Smooth muscle cell of the pulmonary artery (primary cell): ENCODE data around the gene NXN. TPM values are rescaled to one million over a fixed set of nuclear protein-coding genes. Genes with fewer than 3 reads are reported as not detected.

ENCODE experiments used
- total RNA-seq: library from RNA; depleted of rRNA; stranded (reverse); fragments of >200 nt; gene quantifications from 2 replicates; pipeline ENCODE4 v1.2.3, GENCODE V29; 2014

Gene NXN
- 8.0 and 27.1 TPM in 2 replicates for total RNA-seq

DNA sequence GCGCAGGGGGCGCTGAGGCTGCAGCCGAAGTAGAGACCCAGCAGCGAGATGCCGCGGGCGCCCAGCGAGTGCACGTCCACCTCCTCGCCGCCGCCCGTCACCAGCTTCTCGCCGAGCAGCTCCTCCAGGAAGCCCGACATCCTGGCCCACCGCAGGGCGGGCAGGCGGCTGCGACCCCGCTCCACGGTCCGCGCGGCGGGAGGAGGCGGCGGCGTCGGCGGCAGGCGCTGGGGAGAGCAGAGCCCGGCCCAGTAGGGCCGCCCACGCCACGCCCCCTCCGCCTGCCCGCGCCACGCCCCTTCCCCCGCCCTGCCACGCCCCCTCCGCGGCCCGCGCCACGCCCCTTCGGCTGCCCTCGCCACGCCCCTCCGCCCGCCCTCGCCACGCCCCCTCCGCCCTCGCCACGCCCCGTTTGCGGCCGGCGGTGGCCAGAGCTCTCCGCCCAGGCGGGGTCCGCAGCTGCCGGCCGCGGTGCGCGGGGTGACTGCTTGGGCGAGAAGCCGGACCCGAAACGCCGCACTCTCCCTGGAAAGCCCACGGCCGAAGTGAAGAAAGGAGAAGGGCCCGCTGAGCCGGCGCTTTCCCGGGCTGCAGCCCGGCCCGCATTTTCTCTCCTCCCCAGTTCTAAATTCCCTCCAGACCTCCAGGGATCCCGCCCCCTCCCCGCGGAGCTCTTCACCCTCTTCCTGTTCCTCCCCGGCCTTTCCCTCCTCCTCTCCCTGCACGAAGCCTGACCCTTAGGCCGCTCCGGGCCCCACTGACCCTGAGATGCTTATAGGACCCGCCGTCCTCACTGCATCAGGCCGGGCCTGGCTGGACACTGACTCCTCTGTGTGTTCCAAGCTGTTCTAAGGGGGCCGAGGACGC lies at the start of gene NXN:
Gene NXN (minus strand): TSS at position 238 of the 867 bp plus-strand sequence.

GRCh38 chr17:996554-997344 lies 17.2 kb upstream of the NXN start, which contains the start of gene TIMM22:
TSS of gene TIMM22 (plus strand) at chr17:997129. CDS start at chr17:997143, 14 bp downstream.

GRCh38 chr17:781805-782731 lies 197.5 kb downstream of the NXN start, which contains the start of the genes GLOD4 and MRM3:
TSS of gene GLOD4 (minus strand) at chr17:782280. CDS start at chr17:782255, 25 bp downstream.
TSS of gene MRM3 (plus strand) at chr17:782353. CDS start at chr17:782379, 26 bp downstream.

DNA sequence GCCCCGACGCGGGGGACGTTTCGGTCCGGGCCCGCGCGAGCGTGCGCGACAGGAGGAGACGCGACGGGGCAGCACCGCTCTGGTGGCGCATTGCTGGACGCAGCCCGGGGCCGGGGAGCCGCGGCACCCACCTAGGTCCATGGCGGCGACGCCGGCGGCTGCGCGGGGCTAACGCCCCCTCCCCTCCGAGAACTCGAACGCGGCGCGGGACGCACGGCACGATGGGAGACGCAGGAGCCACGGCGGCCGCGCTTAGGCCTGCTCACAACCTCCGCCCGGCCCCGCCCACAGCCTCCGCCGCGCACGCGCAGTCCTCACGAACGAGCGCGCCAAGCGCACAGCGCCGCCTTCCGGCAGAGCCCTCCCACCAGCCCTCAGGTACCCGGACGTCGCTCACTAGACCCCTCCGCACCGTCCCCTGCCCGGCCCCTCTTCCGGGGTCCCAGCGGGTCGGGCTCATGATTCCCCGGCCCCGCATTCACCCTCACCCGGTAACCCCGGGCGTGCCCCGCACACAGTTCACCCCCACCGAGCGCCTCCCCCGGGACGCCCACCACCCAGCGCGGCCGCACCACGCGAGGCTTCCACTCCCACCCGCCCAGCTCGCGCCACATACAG lies 227.5 kb downstream of the NXN start, which contains the start of gene GEMIN4:
Gene GEMIN4 (minus strand): TSS at position 263 of the 618 bp plus-strand sequence. CDS start 122 bp downstream, at position 141.

Other genes starting within 250 kb of the NXN start
- gene TLCD3A, start 247.2 kb downstream of the NXN start, total RNA-seq = 17.0 and 38.6 TPM in 2 replicates
- gene GEMIN4, start 227.5 kb downstream of the NXN start, total RNA-seq = 12.7 and 17.7 TPM in 2 replicates
- gene GLOD4, start 197.5 kb downstream of the NXN start, total RNA-seq = 41.4 and 48.8 TPM in 2 replicates
- gene MRM3, start 197.4 kb downstream of the NXN start, total RNA-seq = 13.4 and 13.6 TPM in 2 replicates
- gene TIMM22, start 17.4 kb upstream of the NXN start, total RNA-seq = 12.6 and 12.7 TPM in 2 replicates
- gene ABR, start 200.2 kb upstream of the NXN start, total RNA-seq = 70.0 and 121 TPM in 2 replicates